ENCODE data around the gene TMEM240.

Gene TMEM240

DNA sequence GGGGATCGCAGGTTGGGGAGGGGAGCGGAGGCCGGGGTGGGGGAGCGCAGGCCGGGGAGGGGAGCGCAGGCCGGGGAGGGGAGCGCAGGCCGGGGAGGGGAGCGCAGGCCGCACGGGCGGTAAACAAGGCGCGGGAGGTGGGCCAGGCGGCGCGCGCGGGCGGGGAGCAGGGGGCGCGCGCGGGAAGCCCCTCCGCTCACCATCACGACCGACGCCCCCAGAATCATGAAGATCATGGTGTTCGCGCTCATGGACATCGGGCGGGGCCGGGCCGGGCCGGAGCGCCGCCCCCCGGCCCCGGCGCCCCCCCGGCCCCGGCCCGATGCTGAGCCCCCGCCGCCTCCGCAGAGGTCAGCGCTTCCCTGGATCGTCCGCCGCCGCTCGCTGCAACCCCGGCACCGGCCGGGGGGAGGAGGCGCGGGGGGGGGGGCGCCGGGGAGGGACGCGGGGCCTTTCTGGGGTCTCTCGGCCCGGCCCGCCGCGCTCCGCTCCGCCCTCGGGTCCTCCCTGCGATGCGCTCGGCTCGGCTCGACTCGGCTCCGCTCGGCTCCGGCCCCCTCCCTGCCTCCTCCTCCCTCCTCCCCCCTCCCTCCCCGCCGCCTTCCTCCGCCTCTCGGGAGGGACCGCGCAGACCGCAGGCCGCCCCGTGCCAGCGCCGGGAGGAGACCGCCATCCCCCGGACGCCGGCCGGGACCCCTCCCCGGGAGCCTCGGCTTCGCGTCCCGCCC lies at the start of gene TMEM240:
Gene TMEM240 (minus strand): TSS at position 535 of the 728 bp plus-strand sequence. CDS start 278 bp downstream, at position 257.
- H3K4me3 ChIP-seq (ENCODE audit: low read depth, low read length), result peak within 1 kb of the TSS; percentile 50

- H3K4me3 ChIP-seq (ENCODE audit: low read depth, low read length), result no peak overlapping the region
Measured at GRCh38 chr1:1583347-1584010, 43.1 kb upstream of the TMEM240 start.

GRCh38 chr1:1582585-1583346 lies 42.3 kb upstream of the TMEM240 start:
- no peak overlapping the region for H3K4me3 ChIP-seq (ENCODE audit: low read depth, low read length)

- H3K4me3 ChIP-seq (ENCODE audit: low read depth, low read length), result no peak overlapping the region
Measured at GRCh38 chr1:1578371-1578940, 38.0 kb upstream of the TMEM240 start.

DNA sequence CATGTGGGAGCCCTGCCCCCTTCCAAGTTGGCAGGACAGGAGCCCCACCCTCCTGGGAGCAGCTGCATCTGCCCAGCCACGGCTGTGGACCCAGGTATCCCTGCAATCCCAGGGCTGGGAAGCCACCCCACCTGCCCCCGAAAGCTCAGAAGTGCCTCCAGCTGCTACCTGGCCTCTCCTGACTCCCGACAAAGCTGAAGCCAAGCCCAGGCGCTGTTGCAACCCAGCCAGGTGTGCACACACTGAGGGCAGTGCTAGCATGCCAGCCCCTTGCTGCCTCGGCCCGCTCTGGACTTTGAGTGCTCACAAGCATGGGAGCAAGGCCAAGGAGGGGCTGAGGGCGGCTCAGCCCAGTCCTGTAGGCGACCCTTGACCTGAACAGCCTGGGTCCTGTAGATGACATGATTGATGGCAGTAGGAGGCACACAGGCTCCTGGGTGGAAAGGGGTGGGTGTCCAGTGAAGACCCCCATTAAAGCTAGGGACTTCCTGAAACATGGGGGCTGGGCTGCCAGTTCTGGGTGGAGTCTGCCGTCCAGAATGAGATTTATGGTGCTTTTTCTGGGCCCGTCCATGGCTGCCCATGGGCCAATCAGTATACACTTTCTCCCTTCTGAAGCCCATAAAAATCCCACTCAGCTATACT lies 37.1 kb upstream of the TMEM240 start:
- H3K4me3 ChIP-seq (ENCODE audit: low read depth, low read length), result no peak overlapping the region

DNA sequence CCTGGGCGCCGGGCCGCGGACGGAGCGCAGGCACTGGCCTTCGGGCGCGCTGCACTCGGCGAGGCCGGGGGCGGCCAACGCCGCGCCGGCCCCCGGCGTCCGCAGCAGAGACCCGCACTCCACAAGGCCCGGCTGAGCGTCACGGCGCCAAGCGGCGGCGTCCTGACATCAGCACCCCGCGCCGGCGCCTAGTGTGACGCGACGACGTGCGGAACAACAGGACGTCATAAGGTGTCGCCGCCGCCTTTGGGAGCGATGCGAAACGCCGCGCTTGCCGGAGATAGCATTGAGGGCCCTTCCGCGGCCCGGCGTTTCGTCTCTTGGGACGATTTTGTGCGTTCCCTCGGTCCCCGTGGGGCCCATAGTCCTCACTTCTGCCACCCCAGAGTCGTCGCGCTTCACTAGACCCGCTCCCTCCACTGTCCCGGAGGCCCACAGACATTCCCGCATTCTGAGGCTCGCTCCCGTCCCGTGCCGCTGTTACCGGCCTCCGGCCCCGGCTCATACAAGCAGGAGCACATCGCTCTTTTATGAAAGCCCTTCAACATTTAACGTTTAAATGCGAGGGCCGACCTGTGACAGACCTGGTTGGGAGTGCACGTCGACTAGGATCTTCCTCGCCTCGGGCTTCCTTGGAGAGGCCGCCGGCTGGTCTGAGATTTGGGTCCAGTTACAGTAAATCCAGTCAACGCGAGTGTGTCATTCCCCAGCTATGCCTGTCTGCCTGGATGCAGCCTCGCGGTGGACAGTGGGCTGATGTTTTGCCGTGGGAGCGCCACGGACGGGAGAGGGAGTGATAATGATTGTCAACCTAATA lies 34.5 kb upstream of the TMEM240 start, which contains the start of gene SSU72:
Gene SSU72 (minus strand): TSS at position 143 of the 817 bp plus-strand sequence. CDS start 306 bp downstream, outside the sequence.
- H3K4me3 ChIP-seq (ENCODE audit: low read depth, low read length), result peak within 1 kb of the TSS; percentile 94

GRCh38 chr1:1573843-1574720 lies 33.7 kb upstream of the TMEM240 start:
- H3K4me3 ChIP-seq (ENCODE audit: low read depth, low read length), result peak overlapping the region; percentile 94

DNA sequence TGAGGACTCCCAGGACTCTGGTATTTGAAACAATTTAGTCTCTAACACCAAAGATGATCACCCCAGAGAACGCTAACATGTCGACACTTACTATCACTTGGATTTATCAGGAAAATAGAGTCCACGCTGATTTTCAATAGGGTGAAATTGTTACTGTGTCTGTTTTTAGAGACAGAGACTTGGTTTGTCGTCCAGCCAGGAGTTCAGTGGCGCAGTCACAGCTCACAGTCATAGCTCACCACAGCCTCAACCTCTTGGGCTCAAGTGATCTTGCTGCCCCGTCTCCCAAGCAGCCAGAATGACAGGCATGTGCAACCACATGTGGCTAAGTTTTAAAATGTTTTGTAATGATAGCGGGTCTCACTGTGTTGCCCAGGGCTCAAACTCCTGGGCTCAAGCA lies 28.9 kb upstream of the TMEM240 start:
- H3K4me3 ChIP-seq (ENCODE audit: low read depth, low read length), result no peak overlapping the region

GRCh38 chr1:1567891-1568291 lies 27.5 kb upstream of the TMEM240 start:
- H3K4me3 ChIP-seq (ENCODE audit: low read depth, low read length), result no peak overlapping the region

- H3K4me3 ChIP-seq (ENCODE audit: low read depth, low read length), result no peak overlapping the region
Measured at GRCh38 chr1:1567152-1567875, 26.9 kb upstream of the TMEM240 start.

DNA sequence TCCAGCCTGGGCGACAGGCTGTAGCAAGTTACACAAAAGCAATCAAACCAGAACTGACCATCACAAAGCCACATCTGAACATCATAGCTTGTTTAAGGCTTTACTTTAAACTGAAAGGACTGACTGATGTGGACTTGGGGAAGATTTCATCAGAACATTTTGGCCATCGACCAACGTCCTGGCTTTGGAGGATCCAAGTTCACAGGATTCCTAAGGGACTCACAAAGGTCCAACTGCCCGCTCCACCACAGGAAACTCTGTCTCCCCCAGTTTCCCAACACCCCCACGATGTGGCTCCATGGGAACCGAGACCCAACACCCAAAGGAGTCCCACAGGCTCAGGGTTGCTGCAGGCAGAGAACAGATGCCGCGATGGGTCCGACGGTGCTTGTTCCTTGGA lies 24.9 kb upstream of the TMEM240 start:
- H3K4me3 ChIP-seq (ENCODE audit: low read depth, low read length), result no peak overlapping the region

DNA sequence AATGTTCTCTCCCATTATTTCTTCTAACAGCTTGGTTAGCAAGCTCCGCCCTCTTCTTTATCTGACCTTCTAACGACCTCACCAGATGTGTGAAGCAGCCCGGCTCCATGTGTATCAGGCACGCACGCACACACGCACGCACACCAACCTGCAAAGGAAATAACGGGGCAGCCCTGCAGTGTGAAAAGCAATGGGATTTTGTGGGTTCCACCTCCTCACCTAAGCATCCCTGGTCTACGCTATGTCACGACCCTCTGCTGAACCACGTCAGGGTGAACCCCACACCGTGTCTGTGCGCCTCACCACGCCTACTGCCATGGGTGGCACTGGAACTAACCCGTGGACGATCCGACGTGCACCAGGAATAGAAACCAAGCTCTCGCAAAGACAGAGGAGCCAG lies 23.8 kb upstream of the TMEM240 start:
- H3K4me3 ChIP-seq (ENCODE audit: low read depth, low read length), result no peak overlapping the region

- H3K4me3 ChIP-seq (ENCODE audit: low read depth, low read length), result no peak overlapping the region
Measured at GRCh38 chr1:1563688-1564087, 23.3 kb upstream of the TMEM240 start.

DNA sequence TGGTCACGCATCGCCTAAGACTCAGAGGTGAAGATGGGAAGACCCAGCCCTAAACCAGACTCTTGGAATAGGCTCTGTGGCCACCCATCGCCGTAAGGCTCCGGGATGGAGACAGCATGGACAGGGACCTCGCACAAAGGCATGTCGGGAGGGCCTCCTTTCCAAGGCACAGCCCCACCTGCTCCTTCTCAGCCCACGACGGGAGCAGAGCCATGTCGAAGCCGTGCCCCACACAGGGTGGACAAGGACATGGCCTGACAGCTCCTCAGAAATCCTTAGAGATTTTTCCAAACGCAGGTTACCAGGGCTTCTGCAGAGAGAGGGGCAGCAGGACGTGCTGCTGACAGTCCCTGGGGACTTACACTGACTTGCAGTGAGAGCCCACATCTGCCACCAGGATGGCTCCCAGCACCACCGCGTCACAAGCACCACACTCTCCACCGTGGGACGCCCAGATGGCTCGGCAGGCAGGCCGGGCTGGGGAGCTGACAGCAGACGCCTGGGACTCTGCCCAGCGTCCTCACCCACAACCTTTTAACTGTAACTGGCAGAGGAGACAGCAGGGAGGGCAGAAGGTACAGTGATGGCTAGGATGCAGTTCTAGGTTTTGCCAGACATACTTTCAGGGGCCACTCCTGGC lies 22.3 kb upstream of the TMEM240 start:
- H3K4me3 ChIP-seq (ENCODE audit: low read depth, low read length), result no peak overlapping the region

DNA sequence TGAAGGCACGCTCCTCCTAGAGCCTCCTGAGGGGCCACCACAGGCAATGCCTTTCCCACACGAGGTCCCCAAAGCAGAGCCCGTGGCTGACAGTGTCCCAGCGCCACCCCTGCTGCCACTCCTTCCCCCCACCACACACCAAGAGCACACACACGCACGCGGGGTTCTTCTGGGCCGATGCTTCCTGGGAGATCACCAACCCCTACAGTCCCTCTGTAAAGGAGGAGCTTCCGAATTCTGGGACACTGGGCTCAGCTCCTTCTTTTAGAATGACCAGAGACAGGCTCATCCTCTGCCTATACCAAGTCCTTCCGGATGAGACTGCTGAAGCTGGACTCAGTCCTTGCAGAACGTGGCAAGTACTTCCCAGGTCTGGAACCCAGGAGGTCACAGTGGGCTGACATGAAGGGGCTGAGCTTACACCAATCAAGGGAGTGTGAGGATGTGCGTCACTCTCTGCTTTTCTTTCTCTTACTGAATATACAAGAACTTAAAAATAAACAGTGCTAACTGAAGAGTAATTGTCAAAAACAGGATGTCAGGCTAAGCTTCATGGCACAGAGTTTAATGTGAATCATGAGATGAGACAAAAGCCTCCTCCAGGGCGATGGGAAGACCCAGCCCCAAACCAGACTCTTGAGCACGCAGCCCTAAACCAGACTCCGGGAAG lies 21.5 kb upstream of the TMEM240 start:
- no peak overlapping the region for H3K4me3 ChIP-seq (ENCODE audit: low read depth, low read length)

- no peak overlapping the region for H3K4me3 ChIP-seq (ENCODE audit: low read depth, low read length)
Measured at GRCh38 chr1:1560178-1560577, 19.8 kb upstream of the TMEM240 start.

GRCh38 chr1:1559066-1559465 lies 18.6 kb upstream of the TMEM240 start:
- H3K4me3 ChIP-seq (ENCODE audit: low read depth, low read length), result no peak overlapping the region
